ENCODE data around the gene EHMT2. TPM values are rescaled to one million over a fixed set of nuclear protein-coding genes. Genes with fewer than 3 reads are reported as not detected.

Gene EHMT2
- total and polyA plus RNA-seq, 2 of the 13 experiments (the other 11 are each of a cell fraction or from before 2014, with no cell fraction given), result 55.2 to 69.2 TPM

DNA sequence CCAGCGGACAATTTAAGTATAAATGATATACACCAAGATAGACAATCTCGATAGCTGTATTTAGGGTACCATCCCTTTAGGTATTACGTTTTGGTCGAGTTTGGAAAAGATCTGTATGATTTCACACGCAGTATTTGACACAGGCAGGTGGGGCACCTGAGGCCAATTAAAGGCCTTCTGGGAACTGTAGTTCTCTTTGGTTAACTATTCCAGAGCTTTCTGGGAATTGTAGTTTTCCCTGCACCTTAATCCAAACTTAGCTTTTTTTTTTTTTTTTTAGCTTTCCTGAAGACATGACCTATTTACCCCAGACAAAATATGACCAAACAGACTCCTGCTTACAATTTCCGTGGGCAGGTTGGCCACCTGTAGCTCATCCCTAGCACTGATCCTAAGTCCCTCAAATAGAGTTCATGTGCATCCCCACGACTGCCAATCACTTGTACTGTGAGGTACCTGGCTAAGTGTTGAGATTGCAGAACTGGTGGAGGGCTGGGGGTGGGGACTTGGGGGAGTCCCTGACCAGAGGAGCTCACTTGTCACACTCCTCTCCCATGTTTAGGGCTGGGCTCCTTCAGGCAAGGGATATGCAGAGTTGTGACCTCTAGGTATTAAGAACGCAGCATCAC, 999 bp upstream of the EHMT2 start (continued):
- TF ChIP-seq, protein P1, sequence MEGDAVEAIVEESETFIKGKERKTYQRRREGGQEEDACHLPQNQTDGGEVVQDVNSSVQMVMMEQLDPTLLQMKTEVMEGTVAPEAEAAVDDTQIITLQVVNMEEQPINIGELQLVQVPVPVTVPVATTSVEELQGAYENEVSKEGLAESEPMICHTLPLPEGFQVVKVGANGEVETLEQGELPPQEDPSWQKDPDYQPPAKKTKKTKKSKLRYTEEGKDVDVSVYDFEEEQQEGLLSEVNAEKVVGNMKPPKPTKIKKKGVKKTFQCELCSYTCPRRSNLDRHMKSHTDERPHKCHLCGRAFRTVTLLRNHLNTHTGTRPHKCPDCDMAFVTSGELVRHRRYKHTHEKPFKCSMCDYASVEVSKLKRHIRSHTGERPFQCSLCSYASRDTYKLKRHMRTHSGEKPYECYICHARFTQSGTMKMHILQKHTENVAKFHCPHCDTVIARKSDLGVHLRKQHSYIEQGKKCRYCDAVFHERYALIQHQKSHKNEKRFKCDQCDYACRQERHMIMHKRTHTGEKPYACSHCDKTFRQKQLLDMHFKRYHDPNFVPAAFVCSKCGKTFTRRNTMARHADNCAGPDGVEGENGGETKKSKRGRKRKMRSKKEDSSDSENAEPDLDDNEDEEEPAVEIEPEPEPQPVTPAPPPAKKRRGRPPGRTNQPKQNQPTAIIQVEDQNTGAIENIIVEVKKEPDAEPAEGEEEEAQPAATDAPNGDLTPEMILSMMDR (CRISPR knock-in tag; IDR thresholded peaks at IDR 0.05), result peak; percentile 34; the same call in 1 of the 2 replicates
- 0 out of 2 replicates have a peak, but pooled peaks have one; percentile 55 for TF ChIP-seq MBD4 (IDR thresholded peaks at IDR 0.05; ENCODE audit: borderline replicate concordance, low read length)
- peak; percentile 82 for TF ChIP-seq ZC3H13 (CRISPR knock-in tag; IDR thresholded peaks at IDR 0.05)
- 0 out of 2 replicates have a peak, but pooled peaks have one; percentile 41 for TF ChIP-seq NFIC (IDR thresholded peaks at IDR 0.05; ENCODE audit: low read length)
- peak; percentile 98 for TF ChIP-seq ZNF335 (CRISPR knock-in tag; IDR thresholded peaks at IDR 0.05)
- TF ChIP-seq SMYD3 (CRISPR knock-in tag; IDR thresholded peaks at IDR 0.05), result 0 out of 2 replicates have a peak, but pooled peaks have one; percentile 55
- TF ChIP-seq ZNF580 (CRISPR knock-in tag; IDR thresholded peaks at IDR 0.05; ENCODE audit: borderline replicate concordance, low read depth), result no peak
- TF ChIP-seq MIXL1 (CRISPR knock-in tag; IDR thresholded peaks at IDR 0.05), result peak; percentile 100
- no peak for TF ChIP-seq ARNTL (CRISPR knock-in tag; IDR thresholded peaks at IDR 0.05)
- 0 out of 2 replicates have a peak, but pooled peaks have one; percentile 30 for TF ChIP-seq HNF1A (IDR thresholded peaks at IDR 0.05; ENCODE audit: low read depth)
- no peak for TF ChIP-seq HNF1A (CRISPR knock-in tag; IDR thresholded peaks at IDR 0.05; ENCODE audit: borderline replicate concordance)
- 0 out of 2 replicates have a peak, but pooled peaks have one; percentile 39 for TF ChIP-seq ZNF800 (CRISPR knock-in tag; IDR thresholded peaks at IDR 0.05)
- no peak for TF ChIP-seq DR1 (CRISPR knock-in tag; IDR thresholded peaks at IDR 0.05)
- 0 out of 2 replicates have a peak, but pooled peaks have one; percentile 28 for TF ChIP-seq SP2 (CRISPR knock-in tag; IDR thresholded peaks at IDR 0.05)
- TF ChIP-seq YEATS4 (CRISPR knock-in tag; IDR thresholded peaks at IDR 0.05; ENCODE audit: borderline replicate concordance), result no peak
- TF ChIP-seq POLR2A (IDR thresholded peaks at IDR 0.05; ENCODE audit: insufficient read depth in 1 of 2, low read depth in 2 of 2, low read length in 2 of 2), result peak; percentile 9 to 36; a peak in 2 of 4 replicates
- peak; percentile 98 for TF ChIP-seq THAP11 (CRISPR knock-in tag; IDR thresholded peaks at IDR 0.05)
- peak; percentile 93 for TF ChIP-seq CREM (IDR thresholded peaks at IDR 0.05)
- TF ChIP-seq CREM (CRISPR knock-in tag; IDR thresholded peaks at IDR 0.05), result no peak

Measured in HepG2 (cell line).